GM19455 (cell line): Measurements from ENCODE around the gene LUZP2.

ENCODE experiments used
- ATAC-seq: cut with Tn5 transposase; IDR thresholded peaks from one replicate; pipeline ENCODE4 v1.9.1; 2021; ENCODE audit not compliant: unreplicated experiment

The LUZP2 gene

GRCh38 chr11:24708616-24709015 is 211.8 kb downstream of the LUZP2 start:
- no peak for ATAC-seq

GRCh38 chr11:24709928-24710565 is 213.2 kb downstream of the LUZP2 start:
- no peak for ATAC-seq

DNA sequence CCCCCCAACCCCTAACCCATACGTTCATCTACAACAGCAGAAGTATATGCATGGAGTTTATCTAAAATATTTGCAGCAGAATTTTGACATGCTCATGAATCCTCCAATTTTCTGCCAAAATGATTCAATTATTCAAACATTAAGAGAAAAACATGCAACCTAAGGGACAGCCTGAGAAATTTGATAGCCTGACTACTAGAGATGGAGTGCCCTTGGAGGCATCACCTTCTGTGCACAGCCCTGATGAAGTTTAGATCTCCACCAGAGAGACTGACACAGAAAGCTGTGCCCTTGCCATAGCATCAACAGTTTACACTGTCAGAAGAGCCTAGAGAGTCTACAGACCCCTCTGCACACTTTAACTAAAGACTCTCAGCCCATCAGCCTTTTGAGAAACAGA is 217.7 kb downstream of the LUZP2 start:
- ATAC-seq, result no peak

- no peak for ATAC-seq
These were observed 219.6 kb downstream of the LUZP2 start for GRCh38 chr11:24716403-24716802.

DNA sequence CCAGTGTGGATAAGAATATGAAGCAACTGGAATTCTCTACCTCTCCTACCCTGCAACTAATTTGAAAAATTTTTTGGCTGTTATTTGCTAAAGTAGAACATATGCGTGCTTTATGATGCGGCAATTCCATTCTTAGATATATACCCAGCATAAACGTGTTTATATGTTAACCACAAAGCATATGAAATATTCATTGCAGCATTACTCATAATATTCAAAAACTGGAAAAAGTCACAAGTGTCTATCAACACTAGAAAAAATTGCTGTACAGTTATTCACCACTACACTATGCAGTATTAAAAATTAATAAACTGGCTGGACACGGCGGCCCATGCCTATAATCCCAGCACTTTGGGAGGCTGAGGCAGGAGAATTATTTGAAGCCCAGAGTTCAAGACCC is 226.4 kb downstream of the LUZP2 start:
- no peak for ATAC-seq

- ATAC-seq, result no peak
These were observed 234.7 kb downstream of the LUZP2 start for GRCh38 chr11:24731554-24731953.

- ATAC-seq, result no peak
These were observed 237.9 kb downstream of the LUZP2 start for GRCh38 chr11:24734742-24735237.

GRCh38 chr11:24738972-24739371 is 242.1 kb downstream of the LUZP2 start:
- no peak for ATAC-seq

GRCh38 chr11:24739637-24740036 is 242.8 kb downstream of the LUZP2 start:
- no peak for ATAC-seq

DNA sequence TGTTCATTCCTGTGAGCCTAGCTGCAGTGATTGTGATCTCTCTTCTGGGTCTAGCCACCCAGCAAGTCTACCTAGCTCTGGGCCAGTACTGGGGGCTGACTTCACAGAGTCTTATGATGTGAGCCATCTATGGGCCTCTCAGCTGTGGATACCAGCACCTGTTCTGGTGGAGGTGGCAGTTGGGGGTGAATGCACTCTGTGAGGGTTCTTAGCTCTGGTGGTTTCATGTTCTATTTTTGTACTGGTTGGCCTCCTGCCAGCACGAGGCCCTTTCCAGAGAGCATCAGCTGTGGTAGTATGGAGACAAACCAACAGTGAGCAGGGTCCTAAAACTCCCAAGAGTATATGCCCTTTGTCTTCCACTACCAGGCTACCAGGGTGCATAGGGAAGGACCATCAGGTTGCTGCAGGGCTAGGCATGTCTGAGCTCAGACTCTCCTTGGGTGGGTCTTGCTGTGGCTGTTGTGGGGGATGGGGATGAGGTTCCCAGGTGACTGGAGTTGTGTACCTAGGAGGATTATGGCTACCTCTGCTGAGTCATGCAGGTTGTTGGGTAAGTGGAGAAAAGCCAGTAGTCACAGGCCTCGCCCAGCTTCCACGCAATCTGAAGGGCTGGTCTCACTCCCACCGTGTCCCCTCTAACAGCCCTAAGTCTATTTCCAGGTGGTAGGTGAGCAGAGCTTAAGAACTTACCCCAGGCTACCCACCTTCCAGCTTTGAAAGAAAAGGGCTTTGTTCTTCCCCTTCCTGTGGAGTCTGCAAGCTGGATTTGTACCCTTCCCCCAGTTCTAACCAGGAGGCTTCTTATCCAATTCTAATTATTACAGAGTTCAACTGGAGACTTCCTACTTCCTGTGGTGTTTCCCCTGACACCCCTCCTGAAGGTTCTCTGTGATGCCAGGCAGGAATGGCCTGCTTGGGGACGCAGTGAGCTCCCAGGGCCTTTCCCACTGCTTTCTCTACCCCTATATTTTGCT is 250.7 kb downstream of the LUZP2 start:
- ATAC-seq, result no peak

DNA sequence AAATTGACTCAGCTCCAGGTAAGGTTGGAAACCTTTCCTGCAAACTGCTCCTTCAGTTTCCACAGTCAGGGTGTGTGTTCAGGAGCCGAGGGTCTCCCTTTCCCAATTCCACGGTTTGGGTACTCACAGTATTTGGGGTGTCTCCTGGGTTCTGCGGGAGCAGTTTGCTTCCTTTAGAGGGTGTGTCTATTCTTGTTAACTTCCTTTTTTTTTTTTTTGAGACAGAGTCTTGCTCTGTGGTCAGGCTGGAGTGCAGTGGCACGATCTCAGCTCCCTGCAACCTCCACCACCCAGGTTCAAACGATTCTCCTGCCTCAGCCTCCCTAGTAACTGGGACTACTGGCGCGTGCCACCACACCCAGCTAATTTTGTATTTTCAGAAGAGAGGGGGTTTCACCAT is 251.4 kb downstream of the LUZP2 start:
- no peak for ATAC-seq

DNA sequence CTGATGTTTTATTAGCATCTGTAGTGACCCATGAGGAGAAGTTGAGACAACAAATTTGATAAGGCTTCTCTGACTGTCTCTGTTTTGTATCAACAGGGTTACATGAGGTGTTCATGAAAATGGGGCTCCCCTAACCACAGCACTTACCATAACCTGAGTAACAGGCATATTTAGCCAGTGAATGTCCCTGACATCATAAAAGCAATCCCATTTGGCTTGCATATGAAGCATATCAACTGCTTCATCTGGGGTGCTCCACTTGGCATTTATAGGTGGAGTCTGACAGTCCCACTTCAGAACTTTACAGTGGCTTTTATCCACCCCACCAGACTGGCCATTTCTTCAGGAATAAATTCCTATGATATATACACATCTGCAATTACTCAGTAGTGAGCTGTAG is 257.6 kb downstream of the LUZP2 start:
- ATAC-seq, result no peak

DNA sequence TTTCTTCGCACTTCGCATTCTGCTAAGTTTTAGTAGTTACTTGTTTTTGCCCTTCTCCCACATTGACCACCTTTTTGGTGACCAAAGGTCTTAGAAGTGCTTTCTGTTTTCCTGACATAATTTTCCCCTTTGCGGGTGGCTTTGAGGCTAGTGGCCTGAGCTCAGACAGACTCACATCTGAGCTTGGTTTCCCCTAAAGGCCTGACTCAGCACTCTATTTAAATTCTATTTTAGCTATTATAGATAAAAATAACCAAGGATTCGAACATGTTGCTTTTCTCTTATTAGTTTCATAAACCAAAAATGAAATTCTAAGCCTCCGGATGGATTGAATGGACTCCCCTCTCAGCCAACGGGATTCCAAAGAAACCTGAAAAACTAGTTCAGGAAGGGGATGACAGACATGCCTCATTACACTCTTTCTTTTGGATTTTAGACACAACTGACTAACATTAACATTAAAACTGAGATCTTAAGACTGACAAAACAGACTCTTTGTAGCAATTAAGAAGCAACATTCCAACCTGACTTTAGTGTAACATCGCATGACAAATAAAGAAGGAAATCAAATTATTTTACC is 258.5 kb downstream of the LUZP2 start:
- ATAC-seq, result no peak

DNA sequence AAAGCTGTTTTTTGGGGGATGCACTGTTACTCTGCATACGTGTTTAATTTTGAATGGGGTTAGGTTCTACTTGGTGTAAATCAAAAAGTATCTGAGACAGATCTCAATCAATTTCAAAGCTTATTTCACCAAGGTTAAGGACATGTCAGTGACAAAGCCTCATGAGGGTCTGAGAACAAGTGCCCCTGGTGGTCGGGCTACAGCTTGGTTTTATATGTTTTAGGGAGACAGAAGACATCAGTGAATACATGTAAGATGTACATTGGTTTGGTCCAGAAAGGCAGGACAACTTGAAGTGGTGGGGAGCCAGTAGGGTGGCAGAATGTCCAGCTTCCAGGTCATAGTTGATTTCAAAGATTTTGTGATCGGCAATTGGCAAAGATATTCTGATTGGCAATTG is 262.9 kb downstream of the LUZP2 start:
- ATAC-seq, result no peak

GRCh38 chr11:24760681-24761080 is 263.8 kb downstream of the LUZP2 start:
- ATAC-seq, result no peak

GRCh38 chr11:24762076-24762475 is 265.2 kb downstream of the LUZP2 start:
- ATAC-seq, result no peak

DNA sequence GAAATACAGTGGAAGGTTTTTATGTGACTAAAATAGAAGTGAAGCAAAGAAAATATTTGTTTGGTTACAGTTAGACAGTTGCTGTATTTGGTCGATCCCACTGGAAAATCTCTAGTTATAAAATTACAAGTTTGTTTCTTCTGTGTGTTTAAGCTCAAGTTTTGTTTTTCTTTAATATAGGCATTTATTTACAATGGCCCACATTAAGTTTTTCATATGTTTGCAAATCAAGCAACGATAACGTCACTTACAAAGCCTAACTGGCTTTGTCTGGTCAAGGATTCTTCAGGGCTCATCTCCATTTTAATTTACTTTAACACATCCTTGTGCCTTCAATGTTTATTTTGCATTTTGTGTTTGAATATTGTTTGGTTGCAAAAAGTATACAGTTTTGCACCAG is 270.6 kb downstream of the LUZP2 start:
- ATAC-seq, result no peak

GRCh38 chr11:24773322-24773721 is 276.5 kb downstream of the LUZP2 start:
- ATAC-seq, result no peak

GRCh38 chr11:24779791-24780190 is 282.9 kb downstream of the LUZP2 start:
- no peak for ATAC-seq

DNA sequence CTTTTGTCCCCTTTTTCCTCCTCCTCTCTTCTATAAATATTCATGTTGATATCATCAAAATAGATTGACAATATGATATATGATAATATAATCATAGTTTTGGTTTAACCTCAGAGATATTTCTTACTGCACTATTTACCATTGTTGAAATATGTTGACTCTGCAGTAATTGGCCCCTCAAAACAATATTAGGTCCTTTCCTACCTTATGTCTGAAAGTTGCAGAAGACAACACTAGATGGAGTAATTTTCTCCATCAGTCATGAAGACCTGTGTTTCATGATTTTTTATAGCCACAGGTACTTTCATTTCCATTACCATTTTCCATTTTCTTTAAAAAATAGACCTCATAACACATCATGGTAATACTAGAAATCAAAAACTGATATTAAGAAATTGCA is 284.4 kb downstream of the LUZP2 start:
- ATAC-seq, result no peak

GRCh38 chr11:24793479-24793878 is 296.6 kb downstream of the LUZP2 start:
- ATAC-seq, result no peak

GRCh38 chr11:24794064-24794463 is 297.2 kb downstream of the LUZP2 start:
- no peak for ATAC-seq
